ENCODE data around the gene FCN3. TPM values are rescaled to one million over a fixed set of nuclear protein-coding genes. Genes with fewer than 3 reads are reported as not detected.
A peak's percentile ranks its signal among the peaks of the same experiment; 100 is the strongest.

FCN3 gene
- total RNA-seq, 1 experiment from 2014 or later = 0.22 TPM

GRCh38 chr1:27349784-27350662 lies 24.6 kb downstream of the FCN3 start:
- no peaks in the 10 kb centered on the region for H3K79me1 ChIP-seq (ENCODE audit: insufficient read depth, low read depth, low read length, poor library complexity, severe bottlenecking)
- no peaks in the 10 kb centered on the region for H3K9me3 ChIP-seq (ENCODE audit: control insufficient read depth, low read depth, low read length)
- no peak overlapping the region for H2BK12ac ChIP-seq (ENCODE audit: insufficient read length, low read depth, low read length)

More at GRCh38 chr1:27349784-27350662, 24.6 kb downstream of the FCN3 start:
- H3T11ph ChIP-seq (ENCODE audit: low read length) = no peak overlapping the region
- H3K4me1 ChIP-seq (ENCODE audit: insufficient read depth, low read length) = no peaks in the 10 kb centered on the region
- no peak overlapping the region for H4K5ac ChIP-seq (ENCODE audit: insufficient read length, low read depth, low read length)
- H3K27ac ChIP-seq (ENCODE audit: insufficient read length, low read depth, low read length) = no peak overlapping the region
- H4K91ac ChIP-seq (ENCODE audit: insufficient read length, low read depth, low read length) = no peak overlapping the region
- Mint-ChIP-seq H3K4me3 (peak overlapping the region; percentile 70 to 84), H3K36me3 (ENCODE audit: insufficient read depth in 1 of 3, low read depth in 3 of 3) (peaks cover 4 to 15% (median 12%) of the 10 kb centered on the region in 3 experiments; a peak in 5 of 7 replicates), H3K9me3 (no peaks in the 10 kb centered on the region), H3K4me1 (peaks cover 14 to 20% of the 10 kb centered on the region in 2 experiments), H3K27me3 (ENCODE audit: low read depth) (peaks cover 21% of the 10 kb centered on the region), H3K27ac (no peak overlapping the region)
- H2BK5ac ChIP-seq (ENCODE audit: insufficient read length, low read length) = no peak overlapping the region
- no peak overlapping the region for H2BK20ac ChIP-seq (ENCODE audit: low read depth, low read length, poor library complexity, severe bottlenecking)
- H3K14ac ChIP-seq (ENCODE audit: insufficient read depth, low read length) = no peak overlapping the region
- peak; percentile 87 for DNase-seq
- H3K79me2 ChIP-seq (ENCODE audit: insufficient read depth, low read length) = no peaks in the 10 kb centered on the region; the same call in 1 of the 2 replicates
- H2AK5ac ChIP-seq (ENCODE audit: insufficient read length, low read length) = no peak overlapping the region
- no peak overlapping the region for H3K4ac ChIP-seq (ENCODE audit: low read depth, low read length)
- H4K8ac ChIP-seq (replicated peaks; ENCODE audit: insufficient read length, low read depth, low read length) = no peak overlapping the region
- peak overlapping the region; percentile 1 for H3K18ac ChIP-seq (ENCODE audit: insufficient read length, low read depth, low read length)
- no peak overlapping the region for H2BK120ac ChIP-seq (ENCODE audit: low read depth, low read length, poor library complexity, severe bottlenecking)
- no peak overlapping the region for H3K23ac ChIP-seq (ENCODE audit: insufficient read length, low read depth, low read length)
- TF ChIP-seq, protein P1, sequence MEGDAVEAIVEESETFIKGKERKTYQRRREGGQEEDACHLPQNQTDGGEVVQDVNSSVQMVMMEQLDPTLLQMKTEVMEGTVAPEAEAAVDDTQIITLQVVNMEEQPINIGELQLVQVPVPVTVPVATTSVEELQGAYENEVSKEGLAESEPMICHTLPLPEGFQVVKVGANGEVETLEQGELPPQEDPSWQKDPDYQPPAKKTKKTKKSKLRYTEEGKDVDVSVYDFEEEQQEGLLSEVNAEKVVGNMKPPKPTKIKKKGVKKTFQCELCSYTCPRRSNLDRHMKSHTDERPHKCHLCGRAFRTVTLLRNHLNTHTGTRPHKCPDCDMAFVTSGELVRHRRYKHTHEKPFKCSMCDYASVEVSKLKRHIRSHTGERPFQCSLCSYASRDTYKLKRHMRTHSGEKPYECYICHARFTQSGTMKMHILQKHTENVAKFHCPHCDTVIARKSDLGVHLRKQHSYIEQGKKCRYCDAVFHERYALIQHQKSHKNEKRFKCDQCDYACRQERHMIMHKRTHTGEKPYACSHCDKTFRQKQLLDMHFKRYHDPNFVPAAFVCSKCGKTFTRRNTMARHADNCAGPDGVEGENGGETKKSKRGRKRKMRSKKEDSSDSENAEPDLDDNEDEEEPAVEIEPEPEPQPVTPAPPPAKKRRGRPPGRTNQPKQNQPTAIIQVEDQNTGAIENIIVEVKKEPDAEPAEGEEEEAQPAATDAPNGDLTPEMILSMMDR (conservative IDR thresholded peaks at IDR 0.05) = no peak
- H3K9ac ChIP-seq (ENCODE audit: extremely low read depth, insufficient read length, low read length) = no peak overlapping the region
- no CpG with 5 or more reads among the region's 84 CpGs for WGBS (ENCODE audit: extremely low coverage, insufficient read length, low lambda C conversion rate)
- H2BK15ac ChIP-seq (ENCODE audit: low read depth, low read length) = no peak overlapping the region
- H3K56ac ChIP-seq (ENCODE audit: insufficient read length, low read depth, low read length) = no peak overlapping the region
- peak overlapping the region; percentile 71 for H3K4me2 ChIP-seq (ENCODE audit: insufficient read depth, insufficient read length, low read length)
- H2AFZ ChIP-seq (ENCODE audit: low read length) = no peak overlapping the region
- no peaks in the 10 kb centered on the region for H3K27me3 ChIP-seq (ENCODE audit: insufficient read depth, low read length)
- peaks cover 21% of the 10 kb centered on the region for H3K23me2 ChIP-seq (ENCODE audit: insufficient read length, low read depth, low read length, poor library complexity, severe bottlenecking)
- H4K20me1 ChIP-seq (ENCODE audit: control insufficient read depth, insufficient read depth, insufficient read length) = peaks cover 4% of the 10 kb centered on the region

Measured in H9 (cell line).